COLO668 (cell line): ENCODE data around the gene SULF2.

ENCODE experiments used
- DNase-seq: peaks from one replicate; lab custom pipeline; 2025; ENCODE audit not compliant: unreplicated experiment; lab: John Stamatoyannopoulos, UW

The SULF2 gene

DNA sequence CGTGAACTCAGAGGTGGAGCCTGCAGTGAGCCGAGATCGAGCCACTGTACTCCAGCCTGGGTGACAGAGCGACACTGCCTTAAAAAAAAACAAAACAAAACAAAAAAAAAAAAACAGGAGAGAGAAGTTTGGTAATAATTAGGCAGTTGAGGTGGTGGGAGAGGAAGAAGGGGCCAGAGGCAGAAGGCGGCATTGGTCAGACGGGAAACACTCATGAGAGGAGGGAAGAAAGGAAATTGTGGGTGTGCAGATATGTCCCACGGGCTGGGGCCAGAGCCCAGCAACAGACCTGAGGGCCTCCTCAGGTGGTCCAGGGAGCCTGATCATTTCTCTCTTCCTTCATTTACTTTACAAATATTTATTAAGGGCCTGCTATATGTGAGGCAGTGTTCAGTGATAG lies 20.0 kb downstream of the SULF2 start:
- no peak for DNase-seq

- DNase-seq = no peak
These were observed 21.0 kb downstream of the SULF2 start for GRCh38 chr20:47764154-47764733.

- no peak for DNase-seq
These were observed 22.5 kb downstream of the SULF2 start for GRCh38 chr20:47762699-47763268.

GRCh38 chr20:47761482-47762047 lies 23.7 kb downstream of the SULF2 start:
- no peak for DNase-seq

- no peak for DNase-seq
These were observed 24.4 kb downstream of the SULF2 start for GRCh38 chr20:47760686-47761481.

DNA sequence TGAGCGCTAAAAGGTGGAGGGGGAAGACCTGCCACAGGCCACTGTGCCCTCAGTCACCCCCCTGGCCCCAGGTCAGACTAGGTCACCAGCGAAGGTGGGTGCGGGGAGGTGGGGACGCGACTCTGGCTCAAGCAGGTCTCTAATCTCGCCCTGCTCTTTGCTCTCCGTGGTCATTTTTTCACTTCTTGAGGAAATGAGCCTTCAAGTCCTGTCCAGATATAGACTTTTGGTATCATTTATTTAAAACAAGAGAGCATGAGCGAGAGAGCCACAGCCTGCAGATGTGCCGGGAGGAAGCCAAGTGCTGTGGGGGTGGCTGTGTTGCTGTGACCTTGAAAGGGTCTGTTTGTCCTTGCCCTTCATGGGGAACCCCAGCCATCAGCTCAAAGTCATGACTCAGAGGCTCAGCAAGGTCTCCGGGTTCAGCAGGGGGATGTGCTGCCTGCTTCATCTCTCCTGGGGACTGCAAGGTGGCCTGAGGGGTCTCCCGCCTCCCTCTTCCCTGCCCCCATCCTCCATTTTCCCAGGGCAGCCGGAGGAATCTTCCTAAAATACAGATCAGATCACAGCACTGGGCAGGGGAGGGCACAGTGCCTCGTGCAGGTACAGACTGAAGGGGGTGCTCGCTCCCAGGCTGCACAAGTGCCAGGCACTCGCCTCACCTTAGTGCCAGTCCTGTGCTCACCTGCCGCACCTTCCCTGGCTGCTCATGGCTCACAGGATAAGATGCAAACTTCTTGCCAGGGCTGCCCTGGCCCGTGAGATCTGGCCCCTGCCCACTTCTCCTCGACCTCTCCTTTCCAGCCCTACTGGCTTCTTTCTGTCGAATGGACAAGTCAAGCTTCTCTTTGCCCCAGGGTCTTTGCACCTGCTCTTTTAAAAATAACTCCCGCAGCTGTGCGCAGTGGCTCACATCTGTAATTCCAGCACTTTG lies 26.5 kb downstream of the SULF2 start:
- no peak for DNase-seq

DNA sequence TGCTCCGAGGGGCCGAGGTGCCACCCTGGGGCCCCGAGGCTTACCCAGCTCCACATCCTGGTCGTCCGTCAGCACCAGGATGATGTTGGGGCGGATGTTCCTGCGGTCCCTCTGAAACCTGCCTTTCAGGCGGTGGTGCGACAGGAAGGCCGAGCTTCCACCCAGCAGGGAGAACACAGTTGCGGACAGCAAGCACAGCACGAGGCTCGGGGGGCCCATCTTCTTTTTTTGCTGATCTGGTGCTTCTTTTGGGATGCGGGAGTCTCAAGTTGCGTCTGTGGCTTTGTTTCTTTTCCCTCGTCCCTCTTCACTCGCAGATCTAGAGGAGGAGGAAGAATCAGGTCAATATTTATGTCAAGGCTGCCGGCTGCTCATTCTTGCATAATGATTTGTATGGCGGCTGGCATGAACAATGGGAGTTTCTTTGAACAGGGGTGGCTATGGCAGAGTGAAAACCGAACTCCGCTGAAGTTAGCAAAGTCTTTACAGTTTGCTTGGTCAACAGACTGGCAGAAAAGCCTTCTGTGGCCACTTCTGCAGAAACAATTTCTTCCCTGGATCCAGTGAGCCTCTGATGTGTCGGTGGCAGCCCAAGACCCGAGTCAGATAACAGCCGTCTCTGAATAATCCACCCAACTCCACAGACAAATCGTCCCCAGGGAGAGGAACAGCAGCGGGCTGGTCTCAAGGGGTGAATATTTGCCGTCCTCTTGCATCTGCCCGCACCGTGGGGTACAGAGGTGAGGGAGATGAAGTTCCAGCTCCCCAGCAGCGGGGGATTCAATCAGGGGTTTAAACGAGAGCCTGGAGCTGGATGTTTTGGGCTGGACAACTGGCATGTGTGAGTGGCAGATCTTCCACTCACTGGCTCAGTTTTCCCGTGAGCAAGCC lies 27.9 kb downstream of the SULF2 start:
- DNase-seq = no peak

GRCh38 chr20:47754946-47755652 lies 30.2 kb downstream of the SULF2 start:
- DNase-seq = no peak

DNA sequence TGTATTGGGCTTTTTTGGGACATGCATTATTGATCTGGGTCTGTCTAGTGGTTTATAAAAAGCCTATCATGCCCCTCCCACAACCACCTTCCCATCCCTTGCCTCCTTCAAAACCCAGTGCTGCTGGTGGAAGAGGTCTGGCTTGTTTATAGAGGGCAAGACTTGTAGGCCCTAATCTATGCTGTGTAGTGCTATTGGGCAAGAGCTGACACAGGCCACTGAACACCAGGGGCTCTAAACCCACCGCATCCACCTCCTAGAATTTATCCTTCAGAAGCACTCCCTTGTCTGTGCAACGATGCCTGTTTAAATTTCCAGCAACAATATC lies 30.9 kb downstream of the SULF2 start:
- no peak for DNase-seq

DNA sequence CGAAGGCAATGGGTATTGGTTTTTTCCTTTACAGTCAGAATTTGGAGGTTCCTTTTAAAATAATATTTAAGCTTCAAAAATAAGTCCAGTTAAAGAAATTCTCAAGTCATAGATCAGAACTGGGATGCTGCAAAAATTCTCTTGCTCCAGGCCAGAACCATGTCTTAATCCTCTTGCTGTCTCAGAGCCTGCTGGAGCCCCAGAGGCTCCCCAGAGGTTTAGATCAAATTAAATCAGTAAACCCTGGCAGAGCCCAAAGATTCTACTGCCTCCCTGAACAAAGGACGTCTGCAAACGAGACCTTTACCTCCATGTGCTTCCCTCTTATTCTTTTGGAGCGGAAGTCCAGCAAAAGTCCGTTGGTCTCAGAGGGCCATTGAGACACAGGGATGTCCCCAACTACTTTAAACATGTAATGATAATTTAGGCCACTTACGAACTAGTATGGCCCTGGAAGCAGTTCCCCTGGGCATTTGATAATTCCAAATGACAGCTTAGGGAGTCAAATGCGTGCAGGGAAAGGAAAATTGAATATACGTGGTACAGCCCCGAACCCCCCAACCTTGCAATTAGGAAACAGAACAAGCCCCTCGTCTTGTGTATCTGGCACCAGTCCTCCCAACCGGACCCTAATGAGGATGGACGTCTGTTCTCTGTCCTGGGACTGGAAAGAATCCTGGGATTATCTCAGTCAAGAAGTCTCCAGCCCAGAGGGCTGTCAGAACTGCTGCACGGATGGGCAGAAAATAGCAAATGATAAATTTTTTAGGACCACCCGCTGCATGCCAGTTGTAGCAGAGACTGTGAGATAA lies 31.5 kb downstream of the SULF2 start:
- DNase-seq = no peak

- no peak for DNase-seq
These were observed 33.8 kb downstream of the SULF2 start for GRCh38 chr20:47751449-47751848.

DNA sequence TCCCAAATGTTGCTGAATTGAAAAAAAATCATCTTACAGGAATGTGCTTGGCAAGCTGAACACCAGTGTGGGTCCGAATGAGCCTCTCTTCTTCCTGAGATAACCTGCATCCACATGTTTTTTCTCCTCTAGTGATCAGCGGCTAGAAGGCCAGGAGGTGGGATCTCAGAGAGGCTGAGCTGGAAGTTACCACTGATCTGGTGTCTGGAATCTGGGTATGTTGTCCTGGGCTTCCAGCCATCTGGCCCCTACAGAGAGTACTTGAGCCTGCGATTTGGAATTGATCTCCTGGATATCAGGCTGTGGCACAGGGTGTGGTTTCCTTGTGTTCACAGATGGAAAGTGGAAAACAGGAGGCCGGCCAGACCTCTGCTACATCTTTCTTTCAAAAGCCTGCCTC lies 35.9 kb downstream of the SULF2 start:
- no peak for DNase-seq

DNA sequence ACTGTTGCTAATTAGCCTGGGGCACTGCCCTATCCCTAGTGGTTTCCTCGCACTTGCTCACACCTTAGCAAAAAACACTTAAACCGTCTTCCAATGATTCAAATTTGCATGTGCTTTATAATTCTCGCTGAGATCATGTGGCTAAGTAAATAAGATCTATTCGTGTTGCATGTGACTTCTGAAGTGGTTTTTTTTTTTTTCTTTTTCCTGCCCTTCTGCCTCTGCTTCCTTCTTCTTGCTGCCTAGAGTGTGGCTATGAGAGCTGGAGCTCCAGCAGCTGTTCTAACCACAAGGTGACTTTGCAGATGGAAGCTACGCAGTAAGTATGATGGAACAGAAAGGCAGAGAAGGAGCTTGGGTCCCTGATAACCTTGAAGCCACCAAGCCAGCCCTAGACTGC lies 36.5 kb downstream of the SULF2 start:
- no peak for DNase-seq

DNA sequence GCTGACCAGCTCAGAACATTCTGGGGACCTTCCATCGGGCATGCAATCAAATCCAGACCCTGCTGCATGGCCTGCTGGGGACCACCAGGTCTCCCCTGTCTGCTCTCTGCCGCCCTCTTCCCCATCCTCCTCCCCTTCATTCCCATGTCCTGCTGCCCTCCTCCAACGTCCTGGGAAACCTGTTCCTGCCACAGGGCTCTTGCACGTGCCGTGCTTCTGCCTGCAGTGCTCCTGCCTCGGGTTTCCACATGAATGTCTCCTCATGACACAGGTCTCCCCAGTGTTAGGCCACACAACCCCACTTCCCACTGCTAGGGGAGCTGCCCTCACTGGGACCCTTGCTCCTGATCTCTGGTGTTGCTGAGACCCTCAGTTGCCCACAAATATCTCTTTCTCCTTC lies 37.2 kb downstream of the SULF2 start:
- no peak for DNase-seq

DNA sequence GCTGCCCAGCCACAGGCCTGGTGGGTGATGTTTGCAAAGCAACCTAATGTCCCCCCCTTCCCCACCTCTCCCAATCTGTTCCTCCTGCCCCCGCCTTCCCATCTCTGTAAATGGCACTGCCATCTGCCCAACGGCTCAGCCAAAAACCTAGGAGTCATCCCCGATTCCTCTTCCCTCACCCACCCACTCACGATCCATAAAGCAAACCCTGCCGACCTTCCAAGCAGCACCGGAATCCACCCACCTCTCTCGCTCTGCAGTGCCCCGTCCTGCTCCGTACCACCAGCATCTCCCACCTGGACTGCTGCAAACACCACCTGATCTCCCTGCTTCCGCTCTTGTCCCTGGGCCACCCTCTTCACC lies 37.6 kb downstream of the SULF2 start:
- no peak for DNase-seq

DNA sequence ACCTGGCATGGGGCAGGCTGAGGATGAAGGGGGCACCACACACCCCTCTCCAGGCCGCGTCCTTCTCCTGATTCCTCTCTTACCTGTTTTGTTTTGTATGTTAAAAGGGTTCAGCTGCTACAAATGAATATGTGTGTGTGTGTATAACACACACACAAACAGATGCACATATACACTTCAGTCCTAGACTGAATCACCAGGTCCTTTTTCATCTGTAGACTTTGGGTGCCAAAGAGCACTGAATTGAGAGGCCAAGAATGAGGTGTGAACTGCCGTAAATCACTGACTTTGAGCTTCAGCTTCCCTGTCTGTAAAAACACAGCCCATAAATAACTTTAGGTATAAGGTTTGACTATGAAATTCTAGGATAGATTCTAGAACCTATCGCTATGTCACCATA lies 40.5 kb downstream of the SULF2 start:
- DNase-seq = no peak

DNA sequence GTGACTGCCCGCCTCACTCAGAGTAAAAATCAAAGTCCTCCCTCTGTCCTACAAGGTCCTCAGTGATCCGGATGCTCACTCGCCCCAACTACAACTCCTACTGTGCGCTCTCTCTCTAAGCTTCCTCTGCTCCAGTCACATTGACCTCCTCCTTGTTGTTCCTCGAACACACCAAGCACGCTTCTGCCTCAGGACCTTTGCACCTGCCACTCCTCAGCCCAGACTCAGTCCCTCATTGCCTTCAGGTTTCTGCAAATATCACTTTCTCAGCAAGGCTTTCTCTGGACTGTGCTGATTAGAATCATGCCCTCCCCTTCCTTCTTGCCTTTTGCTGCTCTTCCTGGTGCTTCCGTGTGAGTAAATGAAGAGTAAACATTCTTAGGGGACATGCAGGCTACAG lies 41.6 kb downstream of the SULF2 start:
- no peak for DNase-seq

- no peak for DNase-seq
These were observed 43.3 kb downstream of the SULF2 start for GRCh38 chr20:47741669-47742608.
